ENCODE data around the gene PSAP.

- TF ChIP-seq, protein P1, sequence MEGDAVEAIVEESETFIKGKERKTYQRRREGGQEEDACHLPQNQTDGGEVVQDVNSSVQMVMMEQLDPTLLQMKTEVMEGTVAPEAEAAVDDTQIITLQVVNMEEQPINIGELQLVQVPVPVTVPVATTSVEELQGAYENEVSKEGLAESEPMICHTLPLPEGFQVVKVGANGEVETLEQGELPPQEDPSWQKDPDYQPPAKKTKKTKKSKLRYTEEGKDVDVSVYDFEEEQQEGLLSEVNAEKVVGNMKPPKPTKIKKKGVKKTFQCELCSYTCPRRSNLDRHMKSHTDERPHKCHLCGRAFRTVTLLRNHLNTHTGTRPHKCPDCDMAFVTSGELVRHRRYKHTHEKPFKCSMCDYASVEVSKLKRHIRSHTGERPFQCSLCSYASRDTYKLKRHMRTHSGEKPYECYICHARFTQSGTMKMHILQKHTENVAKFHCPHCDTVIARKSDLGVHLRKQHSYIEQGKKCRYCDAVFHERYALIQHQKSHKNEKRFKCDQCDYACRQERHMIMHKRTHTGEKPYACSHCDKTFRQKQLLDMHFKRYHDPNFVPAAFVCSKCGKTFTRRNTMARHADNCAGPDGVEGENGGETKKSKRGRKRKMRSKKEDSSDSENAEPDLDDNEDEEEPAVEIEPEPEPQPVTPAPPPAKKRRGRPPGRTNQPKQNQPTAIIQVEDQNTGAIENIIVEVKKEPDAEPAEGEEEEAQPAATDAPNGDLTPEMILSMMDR (IDR thresholded peaks at IDR 0.05; ENCODE audit: low read length) = no peak
- TF ChIP-seq EZH2 (optimal IDR thresholded peaks at IDR 0.05; ENCODE audit: low read depth, low read length) = no peak
Measured at GRCh38 chr10:71837098-71837827, 13.8 kb downstream of the PSAP start.

Measured in MM.1S (cell line).